ENCODE measurements around the gene FAS.

The FAS gene

GRCh38 chr10:89043052-89043451, 52.5 kb downstream of the FAS start:
- DNase-seq: no peak

- no peak for DNase-seq
Measured at GRCh38 chr10:89047397-89047796, 56.8 kb downstream of the FAS start.

- no peak for DNase-seq
Measured at GRCh38 chr10:89051593-89051992, 61.0 kb downstream of the FAS start.

- DNase-seq: no peak
Measured at GRCh38 chr10:89053555-89053954, 63.0 kb downstream of the FAS start.

- DNase-seq: no peak
Measured at GRCh38 chr10:89055159-89055558, 64.6 kb downstream of the FAS start.

- no peak for DNase-seq
Measured at GRCh38 chr10:89062861-89063260, 72.3 kb downstream of the FAS start.

- no peak for DNase-seq
Measured at GRCh38 chr10:89063465-89063864, 72.9 kb downstream of the FAS start.

GRCh38 chr10:89064748-89065147, 74.2 kb downstream of the FAS start:
- no peak for DNase-seq

Data from NCI-H1417 treated with DMSO at 0.1 percent for 48 hours (cell line).